Upper lobe of left lung (tissue), 6 donors: Measurements from ENCODE around the gene PDE1A. TPM values are rescaled to one million over a fixed set of nuclear protein-coding genes. Genes with fewer than 3 reads are reported as not detected.

Experiments
- ATAC-seq, 2 donors: fragments of 200-7000 bp; cut with Tn5 transposase; one replicate each; pipeline ENCODE4 v1.9.1; 2022; ENCODE audit warnings: mild to moderate bottlenecking in 2 of 2, moderate library complexity in 2 of 2; ENCODE audit not compliant: low FRiP score in 2 of 2
- DNase-seq, 2 donors: peaks; one replicate each; pipeline ENCODE4 v3.0.0-alpha.2; 2019 to 2020
- H3K27ac ChIP-seq, 4 donors: fragments of 200-600 bp; sonication (generic); one replicate each; pipeline ENCODE4 v1.5.1; 2016 to 2019
- H3K27me3 ChIP-seq, 4 donors: fragments of 200-600 bp; sonication (generic); one replicate each; pipeline ENCODE4 v1.5.1; 2017 to 2019
- H3K36me3 ChIP-seq, 4 donors: fragments of 200-600 bp; sonication (generic); one replicate each; pipeline ENCODE4 v1.5.1; 2016 to 2019
- H3K4me1 ChIP-seq, 4 donors: fragments of 200-600 bp; sonication (generic); one replicate each; pipeline ENCODE4 v1.5.1; 2018 to 2019
- H3K4me3 ChIP-seq, 4 donors: fragments of 200-600 bp; sonication (generic); one replicate each; pipeline ENCODE4 v1.5.1; 2017 to 2019; ENCODE audit warnings: mild to moderate bottlenecking in 2 of 4, moderate library complexity in 1 of 4
- H3K9me3 ChIP-seq, 4 donors: fragments of 200-600 bp; sonication (generic); one replicate each; pipeline ENCODE4 v1.5.1; 2018 to 2019
- CTCF ChIP-seq, 6 experiments: fragments of 450-650 bp in 4 of 6; fragments of 200-600 bp in 2 of 6; sonication (generic) in 2 of 6; IDR thresholded peaks; one replicate each; pipeline ENCODE4 v1.5.1; 2016 to 2019; ENCODE audit warnings: antibody characterized with exemption in 6 of 6
- EP300 ChIP-seq, 4 donors: sonication (generic); formaldehyde crosslinking; IDR thresholded peaks; one replicate each; pipeline ENCODE4 v1.5.1; 2017; ENCODE audit warnings: antibody characterized with exemption in 4 of 4, control low read depth in 2 of 4
- POLR2A ChIP-seq, 4 donors: fragments of 450-650 bp; IDR thresholded peaks; one replicate each; pipeline ENCODE4 v1.5.1; 2016 to 2017; ENCODE audit warnings: antibody characterized with exemption in 4 of 4, mild to moderate bottlenecking in 2 of 4
- POLR2AphosphoS5 ChIP-seq, 2 donors: sonication (generic); formaldehyde crosslinking; IDR thresholded peaks; one replicate each; pipeline ENCODE4 v1.5.1; 2017; ENCODE audit warnings: antibody characterized with exemption in 2 of 2
- WGBS, 2 donors: methylation state at CpG; one replicate each; pipeline ENCODE4 v1.1.5; 2017 to 2018; 5-methylcytosine and 5-hydroxymethylcytosine counted together
- total RNA-seq, 6 donors: library from RNA; depleted of rRNA in 4 of 6; stranded (reverse); fragments of >200 nt in 4 of 6; gene quantifications; one replicate each; pipeline versions ENCODE4 v1.1.0 to v1.2.1, GENCODE V29; 2016 to 2021
- donor health status: DM: no; HTN: no; CAD: no; lungs with moderate emphysema.
- donor health status: DM: no; HTN: yes; CAD: no; lungs with severe emphysema.

The PDE1A gene
- total RNA-seq, 6 donors from 2014 or later, result 0.67 to 4.3 (median 2.5) TPM

GRCh38 chr2:182321096-182321495 lies 105.7 kb downstream of the PDE1A start:
- Histone ChIP-seq H3K27ac (no peak overlapping the region), H3K27me3 (no peaks in the 10 kb centered on the region), H3K9me3 (no peaks in the 10 kb centered on the region), H3K36me3 (no peaks in the 10 kb centered on the region), H3K4me1 (no peaks in the 10 kb centered on the region), H3K4me3 (no peak overlapping the region)
- ATAC-seq (no peak), DNase-seq (no peak)
- TF ChIP-seq POLR2AphosphoS5 (IDR thresholded peaks at IDR 0.05), result no peak
- TF ChIP-seq EP300 (IDR thresholded peaks at IDR 0.05), result no peak
- no peak for TF ChIP-seq POLR2A (IDR thresholded peaks at IDR 0.05)
- no peak for TF ChIP-seq CTCF (IDR thresholded peaks at IDR 0.05)
- 59 to 84% methylated on average over 1 of the region's 1 CpG for WGBS, 2 donors

GRCh38 chr2:182319556-182320505 lies 107.0 kb downstream of the PDE1A start:
- WGBS, 2 donors, result 94 to 95% methylated on average over 4 of the region's 4 CpGs
- no peaks in the 10 kb centered on the region for H3K27me3 ChIP-seq
- H3K9me3 ChIP-seq, result no peaks in the 10 kb centered on the region
- H3K27ac ChIP-seq, result no peak overlapping the region
- ATAC-seq (no peak), DNase-seq (no peak)
- no peak overlapping the region for H3K4me3 ChIP-seq
- H3K36me3 ChIP-seq, result no peaks in the 10 kb centered on the region
- TF ChIP-seq CTCF (IDR thresholded peaks at IDR 0.05) (no peak), EP300 (IDR thresholded peaks at IDR 0.05) (no peak), POLR2A (IDR thresholded peaks at IDR 0.05) (no peak), POLR2AphosphoS5 (IDR thresholded peaks at IDR 0.05) (no peak)
- H3K4me1 ChIP-seq, result no peaks in the 10 kb centered on the region

GRCh38 chr2:182318466-182319220 lies 108.2 kb downstream of the PDE1A start:
- WGBS, 2 donors, result 81 to 83% methylated on average over 3 of the region's 3 CpGs
- no peak for DNase-seq
- no peak overlapping the region for H3K4me3 ChIP-seq
- no peak for ATAC-seq
- no peaks in the 10 kb centered on the region for H3K27me3 ChIP-seq
- no peaks in the 10 kb centered on the region for H3K36me3 ChIP-seq
- H3K27ac ChIP-seq, result no peak overlapping the region
- TF ChIP-seq CTCF (IDR thresholded peaks at IDR 0.05) (no peak), POLR2A (IDR thresholded peaks at IDR 0.05) (no peak), EP300 (IDR thresholded peaks at IDR 0.05) (no peak), POLR2AphosphoS5 (IDR thresholded peaks at IDR 0.05) (no peak)
- H3K9me3 ChIP-seq, result no peaks in the 10 kb centered on the region
- H3K4me1 ChIP-seq, result no peaks in the 10 kb centered on the region

- 58 to 80% methylated on average over 2 of the region's 2 CpGs for WGBS, 2 donors
- no peak overlapping the region for H3K4me3 ChIP-seq
- H3K4me1 ChIP-seq, result no peaks in the 10 kb centered on the region
- ATAC-seq, result no peak
- no peak for TF ChIP-seq EP300 (IDR thresholded peaks at IDR 0.05)
- TF ChIP-seq POLR2A (IDR thresholded peaks at IDR 0.05), result no peak
- no peak for TF ChIP-seq POLR2AphosphoS5 (IDR thresholded peaks at IDR 0.05)
- TF ChIP-seq CTCF (IDR thresholded peaks at IDR 0.05), result no peak
- H3K36me3 ChIP-seq, result no peaks in the 10 kb centered on the region
- no peak for DNase-seq
- no peaks in the 10 kb centered on the region for H3K9me3 ChIP-seq
- H3K27ac ChIP-seq, result no peak overlapping the region
- no peaks in the 10 kb centered on the region for H3K27me3 ChIP-seq
Observed at GRCh38 chr2:182316950-182317349, 109.9 kb downstream of the PDE1A start.
